GM21423 (cell line): ENCODE measurements around the gene TIGIT.
"Not testable (repeated sequence)": the region's sequence is repeated elsewhere in the genome, so short reads cannot be mapped to it uniquely, and the experiment has no call there.

Source experiments
- ATAC-seq: cut with Tn5 transposase; IDR thresholded peaks from one replicate; pipeline ENCODE4 v1.9.1; 2021; ENCODE audit warnings: mild to moderate bottlenecking, moderate library complexity; ENCODE audit not compliant: unreplicated experiment

Gene TIGIT

GRCh38 chr3:114293838-114294535, at the start of gene TIGIT:
TSS of gene TIGIT (plus strand) at chr3:114294028. CDS start at chr3:114294062, 34 bp downstream.
- ATAC-seq: no peak

- no peak for ATAC-seq
These were observed 40.9 kb upstream of the TIGIT start for GRCh38 chr3:114252954-114253353.

GRCh38 chr3:114253505-114253904, 40.3 kb upstream of the TIGIT start:
- ATAC-seq: no peak

- no peak for ATAC-seq
These were observed 34.3 kb upstream of the TIGIT start for GRCh38 chr3:114259566-114259965.

GRCh38 chr3:114260152-114260551, 33.7 kb upstream of the TIGIT start:
- no peak for ATAC-seq

GRCh38 chr3:114270019-114270418, 23.8 kb upstream of the TIGIT start:
- ATAC-seq: no peak

GRCh38 chr3:114272271-114272670, 21.6 kb upstream of the TIGIT start:
- no peak for ATAC-seq

GRCh38 chr3:114274929-114275328, 18.9 kb upstream of the TIGIT start:
- ATAC-seq: no peak

GRCh38 chr3:114276856-114277255, 17.0 kb upstream of the TIGIT start:
- ATAC-seq: not testable (repeated sequence)

GRCh38 chr3:114284644-114285043, 9.2 kb upstream of the TIGIT start:
- no peak for ATAC-seq

- ATAC-seq: no peak
These were observed 8.1 kb upstream of the TIGIT start for GRCh38 chr3:114285648-114286230.

GRCh38 chr3:114286266-114286665, 7.6 kb upstream of the TIGIT start:
- ATAC-seq: no peak

GRCh38 chr3:114290911-114291901, 2.6 kb upstream of the TIGIT start:
- peak; percentile 90 for ATAC-seq

GRCh38 chr3:114294940-114295480, 1.2 kb downstream of the TIGIT start:
- no peak for ATAC-seq

- no peak for ATAC-seq
These were observed 2.1 kb downstream of the TIGIT start for GRCh38 chr3:114295946-114296345.

- no peak for ATAC-seq
These were observed 5.6 kb downstream of the TIGIT start for GRCh38 chr3:114299421-114299820.

- ATAC-seq: peak; percentile 53
These were observed 6.3 kb downstream of the TIGIT start for GRCh38 chr3:114299941-114300624.

- peak; percentile 39 for ATAC-seq
These were observed 13.5 kb downstream of the TIGIT start for GRCh38 chr3:114307222-114307830.

GRCh38 chr3:114307832-114308231, 14.0 kb downstream of the TIGIT start:
- ATAC-seq: no peak

GRCh38 chr3:114308377-114308776, 14.5 kb downstream of the TIGIT start:
- ATAC-seq: peak; percentile 3
